Natural killer cell treated with Interleukin-12 subunit alpha and Interleukin-12 subunit beta and Interleukin-15 and Interleukin-18, amount 100 ng/mL, for 72 hours (primary cell): Measurements from ENCODE around the gene RILP. TPM values are rescaled to one million over a fixed set of nuclear protein-coding genes. Genes with fewer than 3 reads are reported as not detected.

Experiments
- ATAC-seq, 2 donors: fragments of 150-1000 bp; cut with Tn5 transposase in 1 of 2; sonication (Bioruptor Pico), chemical (Tn5 transposase) in 1 of 2; 2 replicates each; pipeline ENCODE4 v1.10.0; 2021
- DNase-seq: peaks from one replicate; pipeline ENCODE4 v3.0.0; 2022; ENCODE audit warnings: low spot score
- H3K27ac Mint-ChIP-seq, 2 donors: 1 replicate in 1 of 2; 2 replicates in 1 of 2; pipeline ENCODE4 v1.8.0; 2022; ENCODE audit warnings: mixed read lengths in 2 of 2, mild to moderate bottlenecking in 1 of 2, moderate library complexity in 1 of 2
- H3K27me3 Mint-ChIP-seq, 2 donors: 1 replicate in 1 of 2; 2 replicates in 1 of 2; pipeline ENCODE4 v1.8.0; 2022; ENCODE audit warnings: mixed read lengths in 2 of 2
- H3K36me3 Mint-ChIP-seq: one replicate; pipeline ENCODE4 v1.8.0; 2022; ENCODE audit warnings: mixed read lengths
- H3K4me1 Mint-ChIP-seq, 2 donors: 1 replicate in 1 of 2; 2 replicates in 1 of 2; pipeline ENCODE4 v1.8.0; 2022; ENCODE audit warnings: low read depth in 2 of 2, mixed read lengths in 2 of 2, mild to moderate bottlenecking in 1 of 2
- H3K4me3 Mint-ChIP-seq: one replicate; pipeline ENCODE4 v1.8.0; 2022; ENCODE audit warnings: mixed read lengths
- H3K9me3 Mint-ChIP-seq: 2 replicates; pipeline ENCODE4 v1.8.0; 2022; ENCODE audit warnings: mixed read lengths
- total RNA-seq, 2 donors: library from RNA; stranded (reverse); gene quantifications; one replicate each; pipeline ENCODE4 v1.2.3, GENCODE V29; 2022

Gene RILP
- total RNA-seq, 2 donors from 2014 or later: 1.2 to 3.1 TPM

- Mint-ChIP-seq H3K4me1 (peaks cover 7 to 12% of the 10 kb centered on the region in 2 donors), H3K27ac (no peak overlapping the region), H3K4me3 (no peak overlapping the region), H3K27me3 (no peaks in the 10 kb centered on the region), H3K36me3 (no peaks in the 10 kb centered on the region), H3K9me3 (no peaks in the 10 kb centered on the region)
- DNase-seq (no peak), ATAC-seq (no peak)
These were observed 33.6 kb downstream of the RILP start for GRCh38 chr17:1616101-1616500.

- Mint-ChIP-seq H3K27ac (no peak overlapping the region), H3K9me3 (no peaks in the 10 kb centered on the region), H3K4me3 (no peak overlapping the region), H3K27me3 (no peaks in the 10 kb centered on the region), H3K4me1 (peaks cover 21% of the 10 kb centered on the region in 2 donors), H3K36me3 (no peaks in the 10 kb centered on the region)
- ATAC-seq (no peak), DNase-seq (no peak)
These were observed 37.3 kb downstream of the RILP start for GRCh38 chr17:1612400-1612799.

GRCh38 chr17:1611715-1612114 lies 38.0 kb downstream of the RILP start:
- H3K27ac Mint-ChIP-seq: no peak overlapping the region

GRCh38 chr17:1608676-1609075 lies 41.0 kb downstream of the RILP start:
- DNase-seq: no peak
- ATAC-seq: no peak
- H3K4me1 Mint-ChIP-seq: peaks cover 19 to 20% of the 10 kb centered on the region in 2 donors
- H3K27ac Mint-ChIP-seq: peak overlapping the region; percentile 85 to 94
- H3K4me3 Mint-ChIP-seq: no peak overlapping the region
- H3K9me3 Mint-ChIP-seq: no peaks in the 10 kb centered on the region
- no peaks in the 10 kb centered on the region for H3K27me3 Mint-ChIP-seq
- H3K36me3 Mint-ChIP-seq: no peaks in the 10 kb centered on the region

More at GRCh38 chr17:1611715-1612114, 38.0 kb downstream of the RILP start:
- H3K9me3 Mint-ChIP-seq: no peaks in the 10 kb centered on the region
- H3K36me3 Mint-ChIP-seq: no peaks in the 10 kb centered on the region
- no peak overlapping the region for H3K4me3 Mint-ChIP-seq
- no peak for DNase-seq
- H3K27me3 Mint-ChIP-seq: no peaks in the 10 kb centered on the region
- H3K4me1 Mint-ChIP-seq: peaks cover 26 to 27% of the 10 kb centered on the region in 2 donors
- no peak for ATAC-seq

- Mint-ChIP-seq H3K27ac (peak overlapping the region; percentile 85 to 94), H3K27me3 (no peaks in the 10 kb centered on the region), H3K4me1 (peaks cover 19 to 20% of the 10 kb centered on the region in 2 donors), H3K9me3 (no peaks in the 10 kb centered on the region), H3K36me3 (no peaks in the 10 kb centered on the region), H3K4me3 (peak overlapping the region; percentile 76)
- ATAC-seq (no peak), DNase-seq (no peak)
These were observed 41.7 kb downstream of the RILP start for GRCh38 chr17:1607971-1608320.

- peak overlapping the region; percentile 85 to 94 for H3K27ac Mint-ChIP-seq
- peak overlapping the region; percentile 76 for H3K4me3 Mint-ChIP-seq
- peaks cover 19 to 20% of the 10 kb centered on the region in 2 donors for H3K4me1 Mint-ChIP-seq
- H3K27me3 Mint-ChIP-seq: no peaks in the 10 kb centered on the region
- ATAC-seq (no peak), DNase-seq (no peak)
- no peaks in the 10 kb centered on the region for H3K36me3 Mint-ChIP-seq
- no peaks in the 10 kb centered on the region for H3K9me3 Mint-ChIP-seq
These were observed 43.2 kb downstream of the RILP start for GRCh38 chr17:1606352-1606985.

GRCh38 chr17:1605681-1606351 lies 43.9 kb downstream of the RILP start:
- no peaks in the 10 kb centered on the region for H3K27me3 Mint-ChIP-seq
- H3K36me3 Mint-ChIP-seq: no peaks in the 10 kb centered on the region
- no peak for ATAC-seq
- H3K9me3 Mint-ChIP-seq: no peaks in the 10 kb centered on the region
- no peak overlapping the region for H3K4me3 Mint-ChIP-seq
- peaks cover 19 to 20% of the 10 kb centered on the region in 2 donors for H3K4me1 Mint-ChIP-seq
- no peak for DNase-seq
- H3K27ac Mint-ChIP-seq: peak overlapping the region in 1 of 2 donors; percentile 72

GRCh38 chr17:1604831-1605528 lies 44.7 kb downstream of the RILP start:
- DNase-seq: no peak
- no peak overlapping the region for H3K27ac Mint-ChIP-seq
- no peak for ATAC-seq
- no peaks in the 10 kb centered on the region for H3K9me3 Mint-ChIP-seq
- peaks cover 19 to 20% of the 10 kb centered on the region in 2 donors for H3K4me1 Mint-ChIP-seq
- H3K36me3 Mint-ChIP-seq: no peaks in the 10 kb centered on the region
- no peak overlapping the region for H3K4me3 Mint-ChIP-seq
- no peaks in the 10 kb centered on the region for H3K27me3 Mint-ChIP-seq

GRCh38 chr17:1601571-1601970 lies 48.1 kb downstream of the RILP start:
- Mint-ChIP-seq H3K27ac (no peak overlapping the region), H3K4me3 (no peak overlapping the region), H3K9me3 (no peaks in the 10 kb centered on the region), H3K4me1 (peaks cover 0 to 6% of the 10 kb centered on the region in 2 donors), H3K36me3 (no peaks in the 10 kb centered on the region), H3K27me3 (no peaks in the 10 kb centered on the region)
- ATAC-seq (no peak), DNase-seq (no peak)

GRCh38 chr17:1598399-1599095 lies 51.1 kb downstream of the RILP start:
- Mint-ChIP-seq H3K27me3 (no peaks in the 10 kb centered on the region), H3K36me3 (no peaks in the 10 kb centered on the region), H3K9me3 (no peaks in the 10 kb centered on the region), H3K27ac (no peak overlapping the region), H3K4me3 (no peak overlapping the region), H3K4me1 (no peaks in the 10 kb centered on the region)
- DNase-seq (no peak), ATAC-seq (no peak)

- Mint-ChIP-seq H3K4me3 (no peak overlapping the region), H3K4me1 (no peaks in the 10 kb centered on the region), H3K36me3 (no peaks in the 10 kb centered on the region), H3K27ac (no peak overlapping the region), H3K9me3 (no peaks in the 10 kb centered on the region), H3K27me3 (no peaks in the 10 kb centered on the region)
- no peak for ATAC-seq
- DNase-seq: no peak
These were observed 51.8 kb downstream of the RILP start for GRCh38 chr17:1597861-1598342.
